HG03196 (cell line): Measurements from ENCODE around the gene TGM1.
"Not testable (repeated sequence)": the region's sequence is repeated elsewhere in the genome, so short reads cannot be mapped to it uniquely, and the experiment has no call there.

Source experiments
- ATAC-seq: cut with Tn5 transposase; IDR thresholded peaks from one replicate; pipeline ENCODE4 v1.9.1; 2021; ENCODE audit not compliant: unreplicated experiment

TGM1 gene

DNA sequence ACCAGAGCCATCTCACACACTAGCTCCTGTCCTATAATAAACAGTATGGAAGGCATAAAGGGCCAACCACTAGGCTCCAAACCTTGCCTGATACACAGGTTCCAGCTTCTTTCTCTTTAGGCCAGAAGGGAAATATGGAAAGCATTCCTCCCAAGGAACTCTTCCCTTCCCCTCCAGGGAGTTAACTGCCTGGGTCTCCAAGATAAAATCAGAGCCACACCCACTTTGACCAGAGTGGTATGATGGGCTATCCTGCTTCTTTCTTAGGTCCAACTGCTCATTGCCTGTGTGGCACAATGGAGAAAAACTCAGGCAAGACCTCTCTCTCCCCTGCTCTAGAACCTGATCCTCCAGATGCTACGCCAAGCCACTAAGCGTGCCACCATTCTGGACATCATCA is 55.4 kb downstream of the TGM1 start:
- ATAC-seq = no peak

DNA sequence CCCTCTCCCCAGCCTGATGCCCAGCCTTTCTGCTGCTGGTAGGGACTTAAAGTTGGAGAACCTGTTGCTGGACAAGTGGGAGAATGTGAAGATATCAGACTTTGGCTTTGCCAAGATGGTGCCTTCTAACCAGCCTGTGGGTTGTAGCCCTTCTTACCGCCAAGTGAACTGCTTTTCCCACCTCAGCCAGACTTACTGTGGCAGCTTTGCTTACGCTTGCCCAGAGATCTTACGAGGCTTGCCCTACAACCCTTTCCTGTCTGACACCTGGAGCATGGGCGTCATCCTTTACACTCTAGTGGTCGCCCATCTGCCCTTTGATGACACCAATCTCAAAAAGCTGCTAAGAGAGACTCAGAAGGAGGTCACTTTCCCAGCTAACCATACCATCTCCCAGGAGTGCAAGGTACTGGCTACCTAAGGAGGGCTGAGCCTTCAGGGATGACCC is 55.8 kb downstream of the TGM1 start:
- ATAC-seq = no peak

DNA sequence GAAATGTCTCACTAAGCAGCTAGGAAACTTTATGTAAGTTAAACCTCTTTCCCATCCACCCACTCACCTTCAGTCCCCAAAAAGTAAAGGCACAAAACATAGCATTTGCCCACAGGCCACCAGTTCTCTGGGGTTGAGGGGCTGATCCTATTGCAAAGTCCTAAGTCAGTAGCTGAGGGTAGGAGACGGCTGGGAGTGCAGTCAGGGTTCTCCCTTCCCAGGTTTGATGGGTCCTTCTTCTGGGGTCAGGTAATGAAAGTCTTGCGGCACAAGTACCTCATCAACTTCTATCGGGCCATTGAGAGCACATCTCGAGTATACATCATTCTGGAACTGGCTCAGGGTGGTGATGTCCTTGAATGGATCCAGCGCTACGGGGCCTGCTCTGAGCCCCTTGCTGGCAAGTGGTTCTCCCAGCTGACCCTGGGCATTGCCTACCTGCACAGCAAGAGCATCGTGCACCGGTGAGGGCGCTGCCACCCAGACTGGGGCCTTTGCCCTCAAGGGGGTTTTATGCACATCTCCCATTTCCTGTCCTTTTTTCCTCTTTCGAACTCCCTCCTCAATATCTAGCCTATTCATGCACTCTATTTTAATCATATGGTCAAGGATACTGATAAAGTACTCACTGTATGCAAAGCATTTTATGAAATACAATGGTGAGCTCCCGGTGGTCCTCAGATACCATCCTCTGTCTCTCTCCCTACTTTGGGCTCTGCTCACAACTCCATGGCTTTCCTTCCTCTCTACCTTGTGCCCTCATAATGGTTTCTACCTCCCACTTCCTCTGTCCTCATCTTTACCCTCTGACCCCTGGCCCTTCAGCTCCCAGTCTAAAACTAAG is 56.5 kb downstream of the TGM1 start:
- no peak for ATAC-seq

DNA sequence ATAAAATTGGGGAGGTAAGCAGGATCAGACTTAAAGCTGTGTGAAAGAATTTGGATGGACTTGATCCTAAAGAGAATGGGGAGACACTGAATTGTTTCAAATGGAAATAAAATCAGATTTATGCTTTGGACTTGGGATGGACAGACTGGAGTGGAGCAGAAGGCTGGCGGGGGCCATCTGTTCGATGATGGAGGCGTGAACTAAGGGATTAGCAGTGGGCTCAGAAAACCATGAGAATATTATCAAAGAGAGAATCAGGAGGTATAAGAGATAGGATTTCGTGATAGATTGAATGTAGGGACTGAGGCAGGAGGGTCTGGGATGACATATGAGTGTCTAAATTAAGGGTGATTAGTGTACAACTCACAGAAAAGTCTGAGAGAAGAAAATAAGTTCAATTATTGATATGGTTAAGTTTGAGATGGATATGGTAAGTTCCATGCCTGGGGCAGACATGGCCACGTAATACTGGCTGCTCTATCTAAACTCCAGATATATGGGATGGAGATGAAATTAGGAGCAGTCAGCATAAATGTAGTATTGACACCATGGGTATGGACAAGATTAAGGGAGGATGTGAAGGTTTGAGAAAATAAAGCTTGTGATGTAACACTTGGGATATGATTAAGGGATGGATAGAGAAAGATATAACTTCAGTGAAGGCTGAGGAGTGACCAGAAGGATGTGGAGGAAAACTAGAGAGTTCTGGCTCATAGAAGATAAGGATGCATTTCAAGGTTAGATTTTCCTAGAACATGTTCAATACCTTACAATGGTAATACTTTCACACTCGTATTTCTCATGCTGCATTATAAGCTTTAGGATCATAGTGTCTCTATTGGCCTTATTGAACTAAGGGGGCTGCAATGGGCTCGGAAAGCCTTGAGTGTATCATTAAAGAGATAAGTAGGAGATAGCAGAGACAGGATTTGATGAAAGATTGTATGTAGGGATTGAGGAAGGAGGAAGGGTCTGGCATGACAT is 58.5 kb downstream of the TGM1 start:
- no peak for ATAC-seq

DNA sequence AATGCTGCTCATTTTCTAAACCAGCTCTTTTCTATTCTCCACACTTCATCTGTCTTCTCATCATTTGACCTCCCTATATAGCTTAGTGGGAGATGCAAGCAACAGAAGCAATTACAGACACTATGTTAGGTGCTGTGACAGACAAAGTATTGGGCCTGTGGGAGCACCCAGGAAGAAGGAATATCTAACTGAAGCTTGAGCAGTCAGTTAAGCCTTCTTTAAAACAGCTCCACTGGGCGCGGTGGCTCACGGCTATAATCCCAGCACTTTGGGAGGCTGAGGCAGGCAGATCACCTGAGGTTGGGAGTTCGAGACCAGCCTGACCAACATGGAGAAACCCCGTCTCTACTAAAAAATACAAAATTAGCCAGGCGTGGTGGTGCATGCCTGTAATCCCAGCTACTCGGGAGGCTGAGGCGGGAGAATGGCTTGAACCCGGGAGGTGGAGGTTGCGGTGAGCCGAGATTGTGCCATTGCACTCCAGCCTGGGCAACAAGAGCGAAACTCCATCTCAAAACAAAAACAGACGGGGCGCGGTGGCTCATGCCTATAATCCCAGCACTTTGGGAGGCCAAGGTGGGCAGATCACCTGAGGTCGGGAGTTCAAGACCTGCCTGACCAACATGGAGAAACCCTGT is 59.6 kb downstream of the TGM1 start:
- not testable (repeated sequence) for ATAC-seq

DNA sequence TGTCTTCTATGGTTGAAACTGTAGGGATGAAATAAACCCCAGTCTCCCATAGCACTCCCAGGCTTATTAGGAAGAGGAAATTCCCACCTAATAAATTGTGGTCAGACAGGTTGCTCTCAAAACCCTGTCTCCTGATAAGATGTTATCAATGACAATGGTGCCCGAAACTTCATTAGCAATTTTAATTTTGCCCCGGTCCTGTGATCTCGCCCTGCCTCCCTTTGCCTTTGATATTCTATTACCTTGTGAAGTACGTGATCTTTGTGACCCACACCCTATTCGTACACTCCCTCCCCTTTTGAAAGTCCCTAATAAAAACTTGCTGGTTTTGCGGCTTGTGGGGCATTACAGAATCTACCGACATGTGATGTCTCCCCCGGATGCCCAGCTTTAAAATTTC is 60.4 kb downstream of the TGM1 start:
- not testable (repeated sequence) for ATAC-seq
